NCI-H2107 treated with DMSO at 0.1 percent for 48 hours (cell line): Measurements from ENCODE around the gene IRF7.
"Not testable (repeated sequence)": the region's sequence is repeated elsewhere in the genome, so short reads cannot be mapped to it uniquely, and the experiment has no call there.

ENCODE experiments used
- DNase-seq: peaks from one replicate; lab custom pipeline; 2025; ENCODE audit not compliant: unreplicated experiment; lab: John Stamatoyannopoulos, UW

The IRF7 gene

GRCh38 chr11:615504-616319 lies at the start of gene IRF7:
Gene IRF7, minus strand, starts transcription at chr11:615950. Its CDS starts 586 bp downstream, at chr11:615364.
- peak; percentile 75 for DNase-seq

GRCh38 chr11:665062-665703 lies 49.4 kb upstream of the IRF7 start:
- no peak for DNase-seq

GRCh38 chr11:662689-663274 lies 47.0 kb upstream of the IRF7 start:
- no peak for DNase-seq

GRCh38 chr11:660681-661444 lies 45.1 kb upstream of the IRF7 start:
- no peak for DNase-seq

- DNase-seq = no peak
These were observed 44.5 kb upstream of the IRF7 start for GRCh38 chr11:660281-660680.

GRCh38 chr11:659532-660085 lies 43.9 kb upstream of the IRF7 start:
- DNase-seq = no peak

GRCh38 chr11:657691-658126 lies 42.0 kb upstream of the IRF7 start:
- DNase-seq = no peak

- DNase-seq = no peak
These were observed 41.1 kb upstream of the IRF7 start for GRCh38 chr11:656866-657265.

- no peak for DNase-seq
These were observed 40.7 kb upstream of the IRF7 start for GRCh38 chr11:656426-656825.

GRCh38 chr11:655036-655726 lies 39.4 kb upstream of the IRF7 start:
- DNase-seq = no peak

GRCh38 chr11:654444-654843 lies 38.7 kb upstream of the IRF7 start:
- DNase-seq = not testable (repeated sequence)

GRCh38 chr11:653837-654236 lies 38.1 kb upstream of the IRF7 start:
- DNase-seq = no peak

- DNase-seq = not testable (repeated sequence)
These were observed 37.4 kb upstream of the IRF7 start for GRCh38 chr11:653136-653535.

- no peak for DNase-seq
These were observed 34.7 kb upstream of the IRF7 start for GRCh38 chr11:650482-650881.

- not testable (repeated sequence) for DNase-seq
These were observed 32.0 kb upstream of the IRF7 start for GRCh38 chr11:647672-648158.

GRCh38 chr11:646214-646613 lies 30.5 kb upstream of the IRF7 start:
- no peak for DNase-seq

GRCh38 chr11:645536-645935 lies 29.8 kb upstream of the IRF7 start:
- DNase-seq = peak; percentile 78

- no peak for DNase-seq
These were observed 28.3 kb upstream of the IRF7 start for GRCh38 chr11:643849-644738.

- no peak for DNase-seq
These were observed 27.6 kb upstream of the IRF7 start for GRCh38 chr11:643366-643765.
